GM19043 (cell line): ENCODE measurements around the gene COTL1.
"Not testable (repeated sequence)": the region's sequence is repeated elsewhere in the genome, so short reads cannot be mapped to it uniquely, and the experiment has no call there.

ENCODE experiments used
- ATAC-seq: cut with Tn5 transposase; IDR thresholded peaks from one replicate; pipeline ENCODE4 v1.9.1; 2021; ENCODE audit warnings: low read depth; ENCODE audit not compliant: unreplicated experiment

The COTL1 gene

DNA sequence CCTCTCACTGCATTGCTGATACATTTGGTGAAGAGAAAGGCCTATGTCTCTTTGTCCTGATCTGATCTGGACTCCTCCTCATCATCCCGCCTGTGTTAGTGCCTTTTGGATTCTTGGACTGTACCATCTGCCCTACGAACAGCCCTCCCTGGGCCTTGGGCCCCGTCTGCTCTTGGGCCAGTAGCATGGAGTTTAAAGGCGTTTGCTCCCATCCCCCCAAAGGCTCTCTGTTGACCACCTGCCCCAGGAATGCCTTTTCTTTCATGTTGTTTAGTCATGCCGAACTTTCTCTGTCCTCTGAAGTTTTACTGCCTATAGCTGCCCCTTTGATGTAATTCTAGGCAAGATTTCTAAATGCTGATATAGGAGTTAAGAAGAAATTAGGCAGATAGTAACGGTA is 82.5 kb downstream of the COTL1 start:
- no peak for ATAC-seq

DNA sequence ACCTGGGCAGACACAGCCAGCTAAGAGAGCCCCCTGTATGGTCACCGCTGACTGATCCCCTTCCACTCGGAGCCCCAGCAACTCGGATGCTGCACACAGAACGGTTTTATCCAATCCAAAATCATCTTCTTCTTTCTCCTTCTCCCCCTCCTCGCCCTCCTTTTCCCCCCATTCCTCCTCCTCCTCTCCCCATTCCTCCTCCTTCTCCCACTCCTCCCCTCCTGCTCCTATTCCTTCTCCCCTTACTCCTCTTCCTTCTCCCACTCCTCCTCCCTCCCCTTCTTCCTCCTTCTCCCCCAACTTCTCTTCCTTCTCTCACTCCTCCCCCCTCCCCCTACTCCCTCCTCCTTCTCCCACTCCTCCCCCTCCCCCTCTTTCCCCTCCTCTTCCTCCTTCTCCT is 83.1 kb downstream of the COTL1 start:
- ATAC-seq = no peak

DNA sequence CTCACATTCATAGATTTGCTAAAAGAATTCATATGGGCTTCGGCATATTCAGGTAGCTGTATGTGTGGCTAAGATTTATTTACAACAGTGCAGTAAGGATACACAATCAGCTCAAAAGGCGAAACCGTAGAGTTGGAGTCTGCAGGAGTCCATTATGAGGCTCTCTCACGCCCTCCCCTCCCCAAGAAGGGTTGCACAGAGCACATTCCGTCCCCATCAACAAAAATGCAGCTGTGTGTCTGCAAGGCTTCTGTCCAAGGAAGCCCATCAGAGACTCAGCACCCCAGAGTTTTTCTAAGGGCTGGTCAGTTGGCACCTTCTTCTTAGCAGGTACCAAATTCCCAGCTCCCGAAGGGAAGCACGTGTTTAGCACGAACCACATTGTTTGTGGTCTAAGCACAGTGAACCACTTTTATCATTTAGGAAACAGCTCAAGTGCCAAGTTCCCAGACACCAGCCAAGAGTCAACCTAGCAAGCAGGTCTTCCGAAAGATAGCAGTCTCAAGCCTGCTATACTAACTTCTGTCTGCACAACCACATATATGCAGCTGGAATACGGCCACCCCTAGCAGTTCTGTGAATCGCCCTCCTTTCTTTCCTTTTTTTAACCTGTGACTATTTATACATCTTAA is 84.9 kb downstream of the COTL1 start:
- no peak for ATAC-seq

DNA sequence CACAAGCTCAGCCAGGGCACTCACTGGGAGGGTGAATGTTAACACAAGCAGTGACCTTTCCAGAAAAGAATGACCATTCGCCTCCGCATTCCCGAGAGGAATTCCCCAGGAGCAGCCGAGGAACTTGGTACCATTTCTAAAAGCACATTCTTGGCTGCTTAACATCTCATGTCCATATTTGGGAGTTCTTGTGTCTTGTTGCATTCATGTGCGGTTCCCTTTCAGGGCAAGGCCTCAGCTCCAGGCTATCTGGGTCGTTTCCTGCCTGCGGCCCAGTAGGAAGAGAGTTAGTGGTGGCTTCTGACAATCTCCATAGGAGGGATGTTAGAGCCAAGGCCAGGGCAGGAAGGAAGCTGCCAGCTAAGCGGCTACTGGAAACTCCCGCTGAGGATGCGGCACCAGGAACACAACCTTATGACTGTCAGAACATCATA is 85.6 kb downstream of the COTL1 start:
- ATAC-seq = no peak

DNA sequence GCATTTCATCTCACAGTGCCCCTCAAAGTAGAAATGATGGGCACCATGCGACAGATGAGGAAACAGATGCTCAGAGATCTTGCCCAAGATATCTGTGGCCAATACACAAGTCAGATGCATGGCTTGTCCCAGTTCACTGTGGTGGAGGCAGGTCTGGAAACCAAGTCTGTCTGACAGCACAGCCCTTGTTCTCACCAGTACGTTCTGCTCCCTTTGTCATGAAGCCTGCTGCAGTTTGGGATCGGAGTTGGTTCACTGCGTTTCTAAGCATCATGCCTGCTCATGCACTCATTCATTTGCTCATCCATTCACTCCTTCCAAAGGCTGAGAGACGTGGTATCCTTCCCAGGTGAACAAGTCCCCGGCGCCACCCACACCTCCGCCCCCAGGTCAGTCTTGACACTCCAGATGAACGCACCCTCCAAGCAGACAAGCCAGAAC is 86.2 kb downstream of the COTL1 start:
- no peak for ATAC-seq

DNA sequence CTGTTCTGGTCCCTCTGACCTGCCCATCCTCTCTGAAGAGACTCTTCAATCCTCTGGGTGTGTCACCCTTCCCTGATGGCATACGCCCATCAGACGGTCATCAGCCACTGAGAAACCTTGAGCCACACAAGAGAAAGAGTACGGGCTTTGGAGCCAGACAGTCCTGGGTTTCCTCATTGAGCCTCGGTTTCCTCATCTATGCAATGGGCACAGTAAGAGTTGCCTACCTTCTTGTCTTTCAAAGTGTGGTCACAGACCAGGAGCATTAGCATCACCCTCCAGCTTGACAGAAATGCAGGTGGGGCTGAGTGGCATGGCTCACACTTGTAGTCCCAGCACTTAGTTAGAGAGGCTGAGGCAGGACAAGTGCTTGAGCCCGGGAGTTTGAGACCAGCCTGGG is 87.3 kb downstream of the COTL1 start:
- no peak for ATAC-seq

DNA sequence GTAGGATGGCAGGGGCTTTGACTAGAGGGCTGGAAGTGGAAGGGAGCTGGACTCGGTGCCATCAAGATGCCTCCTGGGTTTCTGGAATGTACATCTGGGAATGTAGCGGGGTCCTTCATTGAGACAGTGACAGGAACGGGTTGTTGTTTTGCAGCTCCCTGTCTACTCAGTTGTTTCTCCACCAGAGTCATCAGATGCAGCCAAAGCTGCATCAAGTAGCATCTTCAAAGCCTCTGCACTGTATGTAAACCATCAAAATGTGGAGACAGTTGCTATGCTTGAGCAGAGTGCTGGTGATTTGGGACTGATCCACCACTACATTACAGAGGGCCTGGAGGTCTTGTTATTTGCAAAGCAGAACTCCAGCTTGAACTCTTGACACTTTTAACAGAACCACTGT is 88.3 kb downstream of the COTL1 start:
- no peak for ATAC-seq

DNA sequence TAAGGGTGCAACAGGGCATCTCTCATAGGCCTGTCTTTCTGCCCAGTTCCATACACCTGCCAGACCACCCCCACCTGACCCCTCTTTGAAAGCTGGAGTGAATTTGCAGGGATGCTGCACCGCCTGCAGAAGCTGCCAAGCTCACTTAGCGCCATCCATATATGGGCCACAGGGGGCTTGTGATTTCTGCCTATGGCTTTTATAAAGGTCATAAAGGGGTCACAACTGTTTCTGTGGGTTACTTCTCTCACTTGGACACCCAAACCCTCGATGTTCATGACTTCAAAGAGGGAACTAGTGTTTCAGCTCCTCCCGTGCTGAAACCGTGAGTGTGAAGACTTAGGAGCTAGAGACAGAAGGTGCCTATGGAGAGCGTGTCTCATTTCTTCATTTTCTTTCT is 89.6 kb downstream of the COTL1 start:
- ATAC-seq = no peak

DNA sequence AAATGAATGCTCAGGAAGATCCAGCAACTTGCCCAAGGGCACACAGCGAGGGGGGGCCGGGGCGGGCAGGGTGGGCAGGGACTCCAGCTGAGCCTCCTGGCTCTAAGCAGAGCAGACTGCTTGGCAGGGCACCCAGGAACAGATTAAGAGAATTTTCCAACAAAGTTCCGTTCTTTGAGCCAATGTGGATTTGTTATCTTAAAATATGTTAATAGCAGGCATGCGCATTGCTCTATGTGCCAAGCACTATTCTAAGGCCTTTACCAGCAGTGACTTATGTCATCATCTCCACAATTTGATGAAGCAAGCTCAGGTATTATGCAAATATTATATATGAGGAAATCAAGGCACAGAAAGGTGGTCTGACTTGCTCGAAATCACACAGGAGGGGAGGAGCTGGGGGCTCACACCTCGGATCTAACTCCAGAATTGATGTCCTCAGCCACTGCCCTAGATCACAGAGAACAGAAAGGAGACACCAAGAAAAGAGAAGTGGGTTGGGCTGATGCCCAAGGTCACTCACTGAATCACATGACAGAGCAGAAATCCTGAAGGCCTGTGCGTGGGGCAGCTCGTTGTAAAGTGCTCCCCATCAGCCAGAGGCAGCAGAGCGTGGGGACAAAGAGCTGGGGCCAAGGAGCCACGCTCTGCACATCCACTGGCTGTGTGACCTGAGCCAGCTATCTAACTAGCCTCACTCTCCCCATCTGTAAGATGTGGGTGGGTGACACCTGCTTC is 90.2 kb downstream of the COTL1 start:
- no peak for ATAC-seq

DNA sequence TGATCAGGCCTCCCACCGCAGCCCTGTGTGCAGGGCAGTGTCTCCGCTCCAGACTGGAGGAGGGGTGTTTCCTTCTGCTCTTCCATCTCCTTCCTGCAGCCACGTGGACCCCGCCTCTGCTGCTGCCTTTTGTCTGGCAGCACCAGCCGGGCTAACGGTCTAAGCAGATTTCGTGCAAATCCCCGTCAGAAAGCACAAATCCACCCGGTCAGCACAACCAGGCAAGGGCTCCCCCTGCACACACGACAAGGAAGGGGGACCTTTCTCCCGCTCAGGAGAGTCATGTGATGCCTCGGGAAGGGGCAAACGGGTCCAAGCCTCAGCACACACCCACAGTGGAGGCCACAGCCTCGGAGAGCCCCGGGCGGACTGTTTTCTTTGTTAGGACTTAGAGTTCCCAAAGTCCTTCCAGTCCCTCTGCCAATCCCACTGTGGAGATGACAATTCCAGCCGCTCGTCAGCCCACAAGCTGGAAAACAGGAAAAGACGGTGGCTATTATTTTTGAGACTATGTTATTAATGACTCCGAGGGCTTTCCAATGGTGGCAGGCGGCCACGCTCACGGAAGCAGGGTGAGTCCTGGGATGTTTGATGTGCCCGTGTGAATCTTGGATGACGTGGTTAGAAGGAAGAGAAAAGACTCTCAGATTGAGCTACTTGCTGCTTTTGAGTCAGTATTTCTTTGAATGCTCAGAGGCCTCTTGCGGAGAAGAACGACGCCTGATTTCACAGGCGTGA is 90.9 kb downstream of the COTL1 start:
- ATAC-seq = no peak

DNA sequence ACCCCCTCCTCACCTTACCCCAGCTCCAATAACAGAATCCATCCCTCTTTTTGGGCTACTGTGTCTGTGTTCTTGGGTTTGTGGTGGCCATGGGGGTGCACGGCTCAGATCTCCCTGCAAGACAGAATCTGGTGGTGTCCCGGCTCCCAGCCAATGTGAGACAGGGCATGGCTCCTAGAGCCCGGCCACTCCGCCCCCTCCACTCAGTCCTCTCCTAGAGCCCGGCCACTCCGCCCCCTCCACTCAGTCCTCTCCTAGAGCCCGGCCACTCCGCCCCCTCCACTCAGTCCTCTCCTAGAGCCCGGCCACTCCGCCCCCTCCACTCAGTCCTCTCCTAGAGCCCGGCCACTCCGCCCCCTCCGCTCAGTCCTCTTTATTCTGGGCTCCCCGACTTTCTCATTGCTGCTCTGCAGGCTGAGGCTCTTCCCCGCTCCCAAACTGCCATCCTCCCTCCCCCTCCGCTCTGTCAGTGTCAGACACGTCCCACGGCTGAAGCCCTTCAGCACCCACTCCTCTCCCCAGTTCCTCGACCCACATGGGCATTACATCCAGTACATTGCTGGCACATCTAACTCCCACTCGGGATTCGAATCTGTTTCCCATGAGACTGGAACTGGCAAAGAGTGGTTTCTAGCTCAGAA is 92.8 kb downstream of the COTL1 start:
- not testable (repeated sequence) for ATAC-seq

DNA sequence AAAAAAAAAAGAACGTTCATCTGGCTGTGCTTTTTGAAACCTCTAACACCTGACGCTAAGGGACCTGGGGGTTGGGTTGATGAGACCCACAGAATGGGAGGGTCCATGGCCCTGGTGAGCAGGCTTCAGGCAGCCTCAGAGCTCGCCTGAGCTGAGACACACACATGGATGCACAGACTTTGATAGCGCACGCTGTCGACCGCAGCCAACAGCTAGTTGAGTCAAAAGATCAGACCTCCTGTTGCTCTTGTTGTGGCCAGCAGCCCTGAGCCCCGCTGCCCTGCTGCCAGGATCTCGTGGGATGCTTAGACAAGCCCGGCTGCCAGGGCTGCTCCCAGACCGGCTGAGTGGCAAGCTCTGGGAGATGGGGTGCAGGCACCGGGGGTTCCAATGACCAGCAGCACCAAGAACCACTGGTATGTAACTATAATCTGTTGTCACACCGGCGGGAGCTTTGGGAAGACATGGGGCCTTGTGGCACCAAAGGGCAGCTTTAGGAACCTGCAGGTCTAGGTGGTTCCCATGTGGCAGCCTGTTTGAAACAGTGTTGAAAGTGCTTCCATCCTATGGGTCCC is 93.4 kb downstream of the COTL1 start:
- no peak for ATAC-seq

DNA sequence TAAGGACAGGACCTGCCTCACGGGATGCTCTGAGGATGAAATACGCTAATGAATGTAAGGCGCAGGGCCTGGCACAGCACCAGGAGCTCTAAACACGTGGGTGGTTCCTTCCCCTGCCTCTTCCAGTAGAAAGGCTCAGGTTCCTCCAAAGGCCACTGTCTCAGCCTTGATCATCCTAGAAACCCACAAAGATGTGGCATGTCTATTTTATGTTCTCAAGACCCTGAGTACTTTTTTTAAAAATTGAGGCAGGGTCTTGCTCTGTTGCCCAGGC is 96.4 kb downstream of the COTL1 start:
- no peak for ATAC-seq

DNA sequence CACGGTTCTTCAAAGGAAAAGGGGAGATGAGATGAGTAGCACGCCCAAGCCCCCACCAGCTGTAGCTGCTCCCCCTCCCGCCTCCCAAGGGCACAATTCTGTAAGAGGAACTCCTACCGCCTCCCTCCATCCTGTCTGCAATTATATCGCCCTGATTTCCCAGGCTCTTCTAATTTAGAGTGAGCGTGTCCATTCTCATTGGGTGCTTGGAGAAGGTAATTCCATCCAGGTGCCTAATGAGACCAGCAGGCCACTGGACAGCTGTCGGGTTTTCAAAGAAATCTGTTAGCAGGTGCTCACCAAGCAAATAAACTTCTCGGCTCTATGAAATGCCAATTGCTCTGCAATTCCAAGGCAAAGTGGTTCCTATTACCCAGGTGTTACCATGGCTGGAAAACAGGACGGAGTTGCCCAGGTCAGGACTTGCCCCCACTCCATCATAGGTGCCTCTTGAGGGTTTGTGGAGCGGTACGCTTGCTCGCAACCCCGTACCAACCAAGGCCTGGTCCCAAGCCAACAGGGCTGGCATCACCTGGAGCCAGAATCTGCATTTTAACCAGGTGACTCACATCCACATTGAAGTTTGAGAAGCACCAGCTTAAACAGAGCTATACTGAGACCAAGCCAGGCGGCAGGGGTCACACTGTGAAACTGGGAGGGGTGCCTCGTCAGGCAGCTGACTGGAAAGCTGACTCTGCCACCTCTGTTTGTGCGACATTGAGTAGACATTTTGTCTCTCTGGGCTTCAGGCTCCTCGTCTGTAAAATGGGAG is 97.0 kb downstream of the COTL1 start:
- no peak for ATAC-seq

DNA sequence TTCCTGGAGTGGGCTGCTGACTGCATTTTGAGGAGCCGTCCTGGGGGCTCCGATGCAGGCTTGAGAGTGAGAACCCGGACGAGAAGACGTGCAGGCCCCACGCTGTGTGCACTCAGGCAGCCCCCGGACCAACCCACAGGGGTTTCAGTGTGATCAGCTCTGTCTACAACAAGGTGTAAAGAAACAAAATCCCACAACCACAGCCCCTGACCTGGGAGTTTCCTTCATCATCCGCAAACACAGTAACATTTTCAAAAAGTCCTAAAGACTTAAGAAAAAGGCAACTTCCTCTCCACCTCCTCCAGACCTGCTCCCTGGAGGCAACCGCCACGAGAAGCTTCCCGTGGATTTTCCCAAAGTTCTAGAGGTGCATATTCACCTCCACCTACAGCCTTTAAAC is 98.0 kb downstream of the COTL1 start:
- no peak for ATAC-seq

DNA sequence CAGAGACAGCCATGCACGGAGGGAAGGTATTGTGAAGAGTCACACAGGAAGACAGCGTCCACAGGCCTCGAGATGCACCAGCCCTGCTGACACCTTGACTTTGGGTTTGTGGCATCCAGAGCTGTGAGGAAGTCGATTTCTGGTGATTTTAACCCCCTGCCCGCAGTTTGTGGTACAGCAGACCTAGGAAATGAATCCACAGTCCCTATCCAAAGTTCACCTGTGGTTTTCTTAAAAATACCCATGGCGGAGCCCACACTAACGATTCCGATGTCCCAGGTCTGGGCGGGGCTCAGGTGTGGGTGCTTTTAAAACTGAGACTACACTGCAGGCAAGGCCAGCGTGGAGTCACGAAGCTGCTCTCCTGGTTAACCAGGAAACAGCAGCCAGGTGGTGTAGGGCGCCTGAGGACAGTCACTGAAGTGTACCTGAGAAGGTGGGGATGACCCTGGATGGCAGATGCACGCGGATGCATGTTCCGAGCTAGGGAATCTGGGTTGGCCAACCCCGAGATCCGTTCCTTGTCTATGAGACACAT is 99.0 kb downstream of the COTL1 start:
- ATAC-seq = no peak

DNA sequence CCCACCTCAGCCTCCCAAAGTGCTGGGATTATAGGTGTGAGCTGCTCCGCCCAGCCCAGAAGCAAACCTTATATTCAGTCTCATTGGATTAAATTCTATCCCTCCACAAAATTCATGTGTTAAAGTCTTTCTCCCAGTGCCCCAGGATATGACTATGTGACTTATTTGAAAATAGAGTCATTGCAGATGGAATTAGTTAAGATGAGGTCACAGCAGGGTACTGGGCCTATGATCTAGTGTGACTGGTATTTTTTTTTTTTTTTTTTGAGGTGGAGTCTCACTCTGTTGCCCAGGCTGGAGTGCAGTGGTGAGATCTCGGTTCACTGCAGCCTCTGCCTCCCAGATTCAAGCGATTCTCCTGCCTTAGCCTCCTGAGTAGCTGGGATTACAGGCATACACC is 99.7 kb downstream of the COTL1 start:
- ATAC-seq = not testable (repeated sequence)

DNA sequence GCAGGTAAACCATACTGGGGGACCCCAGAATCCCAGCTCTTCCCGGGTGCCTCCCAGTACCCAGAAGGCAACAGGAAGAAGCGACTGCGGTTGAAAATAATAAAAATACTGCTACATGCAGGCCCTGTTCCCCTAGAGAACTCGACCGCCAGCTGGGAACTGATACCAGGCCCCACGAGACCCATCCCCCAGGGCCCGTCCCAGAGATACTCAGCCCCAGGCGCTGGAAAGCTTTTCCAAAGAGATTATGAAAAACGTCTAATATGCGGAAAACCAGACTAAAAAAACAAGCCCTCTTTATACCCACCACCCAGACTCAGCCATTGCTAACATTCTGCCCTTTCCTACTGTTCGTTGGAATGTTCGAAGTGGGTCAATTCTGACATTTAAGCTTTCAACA is 100.5 kb downstream of the COTL1 start:
- no peak for ATAC-seq
